ENCODE data around the gene ULK4. TPM values are rescaled to one million over a fixed set of nuclear protein-coding genes. Genes with fewer than 3 reads are reported as not detected.

The ULK4 gene
- total RNA-seq, 1 experiment from 2014 or later, result 6.3 TPM

DNA sequence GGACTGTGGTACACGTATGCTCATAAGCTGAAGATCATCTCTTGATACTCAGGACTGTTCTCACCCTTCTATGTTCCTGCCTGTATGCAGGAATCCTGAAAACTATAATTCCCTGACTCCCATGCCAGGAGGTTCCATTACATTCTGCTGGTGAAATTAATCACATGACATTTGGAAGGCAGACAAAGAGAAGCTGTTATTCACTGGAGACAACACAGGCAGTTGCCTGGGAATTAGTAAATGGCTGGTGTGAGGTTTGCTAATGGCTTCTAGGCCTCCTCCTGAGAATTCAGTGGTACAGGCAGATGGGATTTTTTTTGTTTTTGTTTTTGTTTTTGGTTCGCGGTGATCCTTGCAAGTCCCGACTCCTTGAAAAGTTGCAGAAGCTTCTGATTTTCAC lies 671.2 kb downstream of the ULK4 start:
- no peaks in the 10 kb centered on the region for H3K79me2 ChIP-seq (ENCODE audit: insufficient read depth, low read length)
- H3K9me3 ChIP-seq (ENCODE audit: control insufficient read depth in 1 of 2, insufficient read depth in 1 of 2, low read depth in 1 of 2, low read length in 2 of 2), result no peaks in the 10 kb centered on the region
- H3K9me2 ChIP-seq (ENCODE audit: insufficient read depth), result no peaks in the 10 kb centered on the region
- H3K4me2 ChIP-seq (ENCODE audit: low read length), result no peak overlapping the region
- ChIA-PET POLR2A (no interaction called here), CTCF (no interaction called here), RAD21 (ENCODE audit: low non-redundant PET in 1 of 2, low total read pairs in 2 of 2, uncharacterized antibody in 2 of 2, unreplicated experiment in 2 of 2) (no interaction called here)
- H3K27me3 ChIP-seq (ENCODE audit: insufficient read depth, low read length), result no peaks in the 10 kb centered on the region
- BruUV-seq (replicated peaks), result no TSS peak
- no peak for TF ChIP-seq SP1 (IDR thresholded peaks at IDR 0.05; ENCODE audit: low read depth)
- no peak for TF ChIP-seq SIN3A (IDR thresholded peaks at IDR 0.05; ENCODE audit: low read depth)
- TF ChIP-seq EZH2phosphoT487 (IDR thresholded peaks at IDR 0.05; ENCODE audit: borderline replicate concordance), result no peak
- TF ChIP-seq, protein P1, sequence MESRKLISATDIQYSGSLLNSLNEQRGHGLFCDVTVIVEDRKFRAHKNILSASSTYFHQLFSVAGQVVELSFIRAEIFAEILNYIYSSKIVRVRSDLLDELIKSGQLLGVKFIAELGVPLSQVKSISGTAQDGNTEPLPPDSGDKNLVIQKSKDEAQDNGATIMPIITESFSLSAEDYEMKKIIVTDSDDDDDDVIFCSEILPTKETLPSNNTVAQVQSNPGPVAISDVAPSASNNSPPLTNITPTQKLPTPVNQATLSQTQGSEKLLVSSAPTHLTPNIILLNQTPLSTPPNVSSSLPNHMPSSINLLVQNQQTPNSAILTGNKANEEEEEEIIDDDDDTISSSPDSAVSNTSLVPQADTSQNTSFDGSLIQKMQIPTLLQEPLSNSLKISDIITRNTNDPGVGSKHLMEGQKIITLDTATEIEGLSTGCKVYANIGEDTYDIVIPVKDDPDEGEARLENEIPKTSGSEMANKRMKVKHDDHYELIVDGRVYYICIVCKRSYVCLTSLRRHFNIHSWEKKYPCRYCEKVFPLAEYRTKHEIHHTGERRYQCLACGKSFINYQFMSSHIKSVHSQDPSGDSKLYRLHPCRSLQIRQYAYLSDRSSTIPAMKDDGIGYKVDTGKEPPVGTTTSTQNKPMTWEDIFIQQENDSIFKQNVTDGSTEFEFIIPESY (IDR thresholded peaks at IDR 0.05; ENCODE audit: extremely low read depth, insufficient replicate concordance, low read length), result no peak
- TF ChIP-seq RAD21 (IDR thresholded peaks at IDR 0.05; ENCODE audit: low read depth), result no peak
- TF ChIP-seq POLR2A (IDR thresholded peaks at IDR 0.05; ENCODE audit: borderline replicate concordance, extremely low read depth, insufficient read depth, insufficient read length), result no peak
- no peak for TF ChIP-seq EZH2 (IDR thresholded peaks at IDR 0.05)
- no peak overlapping the region for H3K9ac ChIP-seq (ENCODE audit: low read length)
- no peak overlapping the region for H2AFZ ChIP-seq (ENCODE audit: low read depth, low read length, poor library complexity, severe bottlenecking)
- no peak overlapping the region for H3K27ac ChIP-seq (ENCODE audit: low read depth, low read length)
- no peak for DNase-seq (ENCODE audit: low read depth, low spot score)
- no peak for ATAC-seq
- H3K4me3 ChIP-seq (replicated peaks in 1 of 2; ENCODE audit: low read depth in 1 of 2, low read length in 2 of 2), result no peak overlapping the region
- intact Hi-C loops (cut with micrococcal nuclease), result no loop called here
- no peaks in the 10 kb centered on the region for H4K20me1 ChIP-seq (ENCODE audit: insufficient read depth)
- H3K4me1 ChIP-seq (ENCODE audit: control insufficient read depth in 1 of 2, insufficient read depth in 2 of 2, low read length in 2 of 2), result no peaks in the 10 kb centered on the region
- no peaks in the 10 kb centered on the region for H3K36me3 ChIP-seq (ENCODE audit: control insufficient read depth in 1 of 2, insufficient read depth in 2 of 2, low read length in 2 of 2)

GRCh38 chr3:41290306-41290705 lies 671.6 kb downstream of the ULK4 start:
- ChIA-PET CTCF (no interaction called here), RAD21 (ENCODE audit: low non-redundant PET in 1 of 2, low total read pairs in 2 of 2, uncharacterized antibody in 2 of 2, unreplicated experiment in 2 of 2) (no interaction called here), POLR2A (no interaction called here)
- no TSS peak for BruUV-seq (replicated peaks)
- no peaks in the 10 kb centered on the region for H3K9me2 ChIP-seq (ENCODE audit: insufficient read depth)
- H3K27ac ChIP-seq (ENCODE audit: low read depth, low read length), result no peak overlapping the region
- ATAC-seq (no peak), DNase-seq (ENCODE audit: low read depth, low spot score) (no peak)
- no peaks in the 10 kb centered on the region for H3K36me3 ChIP-seq (ENCODE audit: control insufficient read depth in 1 of 2, insufficient read depth in 2 of 2, low read length in 2 of 2)
- no peak overlapping the region for H3K4me2 ChIP-seq (ENCODE audit: low read length)
- intact Hi-C loops (cut with micrococcal nuclease), result no loop called here
- no peaks in the 10 kb centered on the region for H4K20me1 ChIP-seq (ENCODE audit: insufficient read depth)
- TF ChIP-seq EGR1 (IDR thresholded peaks at IDR 0.05; ENCODE audit: low read depth) (no peak), POLR2AphosphoS5 (IDR thresholded peaks at IDR 0.05; ENCODE audit: low read depth, low read length) (no peak), SIN3A (IDR thresholded peaks at IDR 0.05; ENCODE audit: low read depth) (no peak), RAD21 (IDR thresholded peaks at IDR 0.05; ENCODE audit: low read depth) (no peak), FOSL1 (IDR thresholded peaks at IDR 0.05; ENCODE audit: low read depth) (no peak)
- TF ChIP-seq, protein P2, sequence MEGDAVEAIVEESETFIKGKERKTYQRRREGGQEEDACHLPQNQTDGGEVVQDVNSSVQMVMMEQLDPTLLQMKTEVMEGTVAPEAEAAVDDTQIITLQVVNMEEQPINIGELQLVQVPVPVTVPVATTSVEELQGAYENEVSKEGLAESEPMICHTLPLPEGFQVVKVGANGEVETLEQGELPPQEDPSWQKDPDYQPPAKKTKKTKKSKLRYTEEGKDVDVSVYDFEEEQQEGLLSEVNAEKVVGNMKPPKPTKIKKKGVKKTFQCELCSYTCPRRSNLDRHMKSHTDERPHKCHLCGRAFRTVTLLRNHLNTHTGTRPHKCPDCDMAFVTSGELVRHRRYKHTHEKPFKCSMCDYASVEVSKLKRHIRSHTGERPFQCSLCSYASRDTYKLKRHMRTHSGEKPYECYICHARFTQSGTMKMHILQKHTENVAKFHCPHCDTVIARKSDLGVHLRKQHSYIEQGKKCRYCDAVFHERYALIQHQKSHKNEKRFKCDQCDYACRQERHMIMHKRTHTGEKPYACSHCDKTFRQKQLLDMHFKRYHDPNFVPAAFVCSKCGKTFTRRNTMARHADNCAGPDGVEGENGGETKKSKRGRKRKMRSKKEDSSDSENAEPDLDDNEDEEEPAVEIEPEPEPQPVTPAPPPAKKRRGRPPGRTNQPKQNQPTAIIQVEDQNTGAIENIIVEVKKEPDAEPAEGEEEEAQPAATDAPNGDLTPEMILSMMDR (IDR thresholded peaks at IDR 0.05 in 2 of 3, conservative IDR thresholded peaks at IDR 0.05 in 1 of 3; ENCODE audit: borderline replicate concordance in 1 of 3, insufficient read depth in 1 of 3, low read depth in 2 of 3, low read length in 2 of 3), result no peak
- no peak overlapping the region for H2AFZ ChIP-seq (ENCODE audit: low read depth, low read length, poor library complexity, severe bottlenecking)
- H3K4me3 ChIP-seq (replicated peaks in 1 of 2; ENCODE audit: low read depth in 1 of 2, low read length in 2 of 2), result no peak overlapping the region
- no peaks in the 10 kb centered on the region for H3K27me3 ChIP-seq (ENCODE audit: insufficient read depth, low read length)
- no peak overlapping the region for H3K9ac ChIP-seq (ENCODE audit: low read length)
- H3K4me1 ChIP-seq (ENCODE audit: control insufficient read depth in 1 of 2, insufficient read depth in 2 of 2, low read length in 2 of 2), result no peaks in the 10 kb centered on the region
- no peaks in the 10 kb centered on the region for H3K9me3 ChIP-seq (ENCODE audit: control insufficient read depth in 1 of 2, insufficient read depth in 1 of 2, low read depth in 1 of 2, low read length in 2 of 2)
- no peaks in the 10 kb centered on the region for H3K79me2 ChIP-seq (ENCODE audit: insufficient read depth, low read length)
